HepG2 (cell line): ENCODE measurements around the gene IFT52. TPM values are rescaled to one million over a fixed set of nuclear protein-coding genes. Genes with fewer than 3 reads are reported as not detected.
A peak's percentile ranks its signal among the peaks of the same experiment; 100 is the strongest.

Experiments used
- ARID5B ChIP-seq: IDR thresholded peaks from 2 replicates; pipeline ENCODE4 v1.4.0; 2020; ENCODE audit warnings: mild to moderate bottlenecking, missing genetic modification reagents
- DBP ChIP-seq: sonication (generic); formaldehyde crosslinking; IDR thresholded peaks from 2 replicates; pipeline ENCODE4 v1.4.0; 2020; ENCODE audit warnings: missing genetic modification reagents; ENCODE audit errors: not compliant biosample characterization
- EZH2 ChIP-seq: conservative IDR thresholded peaks from 2 replicates; pipeline ENCODE4 v1.6.1; 2012; ENCODE audit warnings: mild to moderate bottlenecking, low read depth, low read length, moderate library complexity
- GTF2F1 ChIP-seq: fragments of 150-350 bp; IDR thresholded peaks from 2 replicates; pipeline ENCODE4 v1.6.1; 2014; ENCODE audit warnings: low read length
- GTF3A ChIP-seq: sonication (generic); formaldehyde crosslinking; conservative IDR thresholded peaks from 2 replicates; pipeline ENCODE4 v1.4.0; 2020; ENCODE audit warnings: mild to moderate bottlenecking, missing genetic modification reagents
- TCF7L2 ChIP-seq: IDR thresholded peaks from 2 replicates; pipeline ENCODE4 v1.6.1; 2011; ENCODE audit warnings: mild to moderate bottlenecking, low read depth, low read length, moderate library complexity
- ZNF749 ChIP-seq: sonication (generic); formaldehyde crosslinking; IDR thresholded peaks from 2 replicates; pipeline ENCODE4 v1.8.0; 2022; ENCODE audit warnings: mild to moderate bottlenecking, missing genetic modification reagents, moderate library complexity, borderline replicate concordance
- ZNF891 ChIP-seq: sonication (generic); formaldehyde crosslinking; IDR thresholded peaks from 2 replicates; pipeline ENCODE4 v1.5.0; 2020; ENCODE audit warnings: mild to moderate bottlenecking, missing genetic modification reagents
- ZSCAN12 ChIP-seq: sonication (generic); formaldehyde crosslinking; IDR thresholded peaks from 2 replicates; pipeline ENCODE4 v1.9.0; 2021; ENCODE audit warnings: mild to moderate bottlenecking, missing genetic modification reagents
- ZSCAN29 ChIP-seq: sonication (generic); formaldehyde crosslinking; conservative IDR thresholded peaks from 2 replicates; pipeline ENCODE4 v1.4.0; 2020; ENCODE audit warnings: mild to moderate bottlenecking, missing genetic modification reagents
- polyA plus RNA-seq, 8 experiments: library from polyadenylated mRNA; depleted of rRNA in 3 of 8; stranded (reverse) in 7 of 8; unstranded in 1 of 8; fragments of >200 nt; fragmentation: Illumina TruSeq in 4 of 8; extraction: Trizol in 4 of 8; gene quantifications; 2 replicates each; pipeline versions ENCODE4 v1.2.1 to v1.2.3, GENCODE V29; 2011 to 2016; ENCODE audit warnings: low read depth in 4 of 8, missing spikeins in 1 of 8, mixed read lengths in 1 of 8; ENCODE audit not compliant: insufficient read depth in 1 of 8
- total RNA-seq, 5 experiments: library from RNA; depleted of rRNA; stranded (reverse); fragments of >200 nt; fragmentation: Illumina TruSeq; extraction: Trizol; gene quantifications; 2 replicates each; pipeline ENCODE4 v1.2.3, GENCODE V29; 2016; ENCODE audit warnings: low read depth in 1 of 5
- TF ChIP-seq, protein P1 (sequence below): fragments of 450-650 bp; IDR thresholded peaks from 2 replicates; pipeline ENCODE4 v1.6.1; 2017; ENCODE audit warnings: mild to moderate bottlenecking
- TF ChIP-seq, protein P2 (sequence below): sonication (generic); formaldehyde crosslinking; IDR thresholded peaks from 2 replicates; pipeline ENCODE4 v1.9.0; 2021; ENCODE audit warnings: mild to moderate bottlenecking, missing genetic modification reagents
- TF ChIP-seq, protein P3 (sequence below): sonication (generic); formaldehyde crosslinking; IDR thresholded peaks from 2 replicates; pipeline ENCODE4 v1.4.0; 2020; ENCODE audit warnings: mild to moderate bottlenecking, missing genetic modification reagents, borderline replicate concordance

Gene IFT52
- total and polyA plus RNA-seq, 2 of the 13 experiments (the other 11 are each of a cell fraction or from before 2014, with no cell fraction given), result 48.0 to 64.0 TPM

- TF ChIP-seq ZSCAN29 (CRISPR knock-in tag) (no peak), ZSCAN12 (no peak), EZH2 (no peak), ZNF749 (0 out of 2 replicates have a peak, but pooled peaks have one; percentile 23), ZNF891 (CRISPR knock-in tag) (no peak), DBP (CRISPR knock-in tag) (no peak), TCF7L2 (no peak), ARID5B (CRISPR knock-in tag) (peak; percentile 83), GTF2F1 (no peak), GTF3A (CRISPR knock-in tag) (no peak)
- TF ChIP-seq, protein P1, sequence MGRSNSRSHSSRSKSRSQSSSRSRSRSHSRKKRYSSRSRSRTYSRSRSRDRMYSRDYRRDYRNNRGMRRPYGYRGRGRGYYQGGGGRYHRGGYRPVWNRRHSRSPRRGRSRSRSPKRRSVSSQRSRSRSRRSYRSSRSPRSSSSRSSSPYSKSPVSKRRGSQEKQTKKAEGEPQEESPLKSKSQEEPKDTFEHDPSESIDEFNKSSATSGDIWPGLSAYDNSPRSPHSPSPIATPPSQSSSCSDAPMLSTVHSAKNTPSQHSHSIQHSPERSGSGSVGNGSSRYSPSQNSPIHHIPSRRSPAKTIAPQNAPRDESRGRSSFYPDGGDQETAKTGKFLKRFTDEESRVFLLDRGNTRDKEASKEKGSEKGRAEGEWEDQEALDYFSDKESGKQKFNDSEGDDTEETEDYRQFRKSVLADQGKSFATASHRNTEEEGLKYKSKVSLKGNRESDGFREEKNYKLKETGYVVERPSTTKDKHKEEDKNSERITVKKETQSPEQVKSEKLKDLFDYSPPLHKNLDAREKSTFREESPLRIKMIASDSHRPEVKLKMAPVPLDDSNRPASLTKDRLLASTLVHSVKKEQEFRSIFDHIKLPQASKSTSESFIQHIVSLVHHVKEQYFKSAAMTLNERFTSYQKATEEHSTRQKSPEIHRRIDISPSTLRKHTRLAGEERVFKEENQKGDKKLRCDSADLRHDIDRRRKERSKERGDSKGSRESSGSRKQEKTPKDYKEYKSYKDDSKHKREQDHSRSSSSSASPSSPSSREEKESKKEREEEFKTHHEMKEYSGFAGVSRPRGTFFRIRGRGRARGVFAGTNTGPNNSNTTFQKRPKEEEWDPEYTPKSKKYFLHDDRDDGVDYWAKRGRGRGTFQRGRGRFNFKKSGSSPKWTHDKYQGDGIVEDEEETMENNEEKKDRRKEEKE, result no peak
- TF ChIP-seq, protein P2, sequence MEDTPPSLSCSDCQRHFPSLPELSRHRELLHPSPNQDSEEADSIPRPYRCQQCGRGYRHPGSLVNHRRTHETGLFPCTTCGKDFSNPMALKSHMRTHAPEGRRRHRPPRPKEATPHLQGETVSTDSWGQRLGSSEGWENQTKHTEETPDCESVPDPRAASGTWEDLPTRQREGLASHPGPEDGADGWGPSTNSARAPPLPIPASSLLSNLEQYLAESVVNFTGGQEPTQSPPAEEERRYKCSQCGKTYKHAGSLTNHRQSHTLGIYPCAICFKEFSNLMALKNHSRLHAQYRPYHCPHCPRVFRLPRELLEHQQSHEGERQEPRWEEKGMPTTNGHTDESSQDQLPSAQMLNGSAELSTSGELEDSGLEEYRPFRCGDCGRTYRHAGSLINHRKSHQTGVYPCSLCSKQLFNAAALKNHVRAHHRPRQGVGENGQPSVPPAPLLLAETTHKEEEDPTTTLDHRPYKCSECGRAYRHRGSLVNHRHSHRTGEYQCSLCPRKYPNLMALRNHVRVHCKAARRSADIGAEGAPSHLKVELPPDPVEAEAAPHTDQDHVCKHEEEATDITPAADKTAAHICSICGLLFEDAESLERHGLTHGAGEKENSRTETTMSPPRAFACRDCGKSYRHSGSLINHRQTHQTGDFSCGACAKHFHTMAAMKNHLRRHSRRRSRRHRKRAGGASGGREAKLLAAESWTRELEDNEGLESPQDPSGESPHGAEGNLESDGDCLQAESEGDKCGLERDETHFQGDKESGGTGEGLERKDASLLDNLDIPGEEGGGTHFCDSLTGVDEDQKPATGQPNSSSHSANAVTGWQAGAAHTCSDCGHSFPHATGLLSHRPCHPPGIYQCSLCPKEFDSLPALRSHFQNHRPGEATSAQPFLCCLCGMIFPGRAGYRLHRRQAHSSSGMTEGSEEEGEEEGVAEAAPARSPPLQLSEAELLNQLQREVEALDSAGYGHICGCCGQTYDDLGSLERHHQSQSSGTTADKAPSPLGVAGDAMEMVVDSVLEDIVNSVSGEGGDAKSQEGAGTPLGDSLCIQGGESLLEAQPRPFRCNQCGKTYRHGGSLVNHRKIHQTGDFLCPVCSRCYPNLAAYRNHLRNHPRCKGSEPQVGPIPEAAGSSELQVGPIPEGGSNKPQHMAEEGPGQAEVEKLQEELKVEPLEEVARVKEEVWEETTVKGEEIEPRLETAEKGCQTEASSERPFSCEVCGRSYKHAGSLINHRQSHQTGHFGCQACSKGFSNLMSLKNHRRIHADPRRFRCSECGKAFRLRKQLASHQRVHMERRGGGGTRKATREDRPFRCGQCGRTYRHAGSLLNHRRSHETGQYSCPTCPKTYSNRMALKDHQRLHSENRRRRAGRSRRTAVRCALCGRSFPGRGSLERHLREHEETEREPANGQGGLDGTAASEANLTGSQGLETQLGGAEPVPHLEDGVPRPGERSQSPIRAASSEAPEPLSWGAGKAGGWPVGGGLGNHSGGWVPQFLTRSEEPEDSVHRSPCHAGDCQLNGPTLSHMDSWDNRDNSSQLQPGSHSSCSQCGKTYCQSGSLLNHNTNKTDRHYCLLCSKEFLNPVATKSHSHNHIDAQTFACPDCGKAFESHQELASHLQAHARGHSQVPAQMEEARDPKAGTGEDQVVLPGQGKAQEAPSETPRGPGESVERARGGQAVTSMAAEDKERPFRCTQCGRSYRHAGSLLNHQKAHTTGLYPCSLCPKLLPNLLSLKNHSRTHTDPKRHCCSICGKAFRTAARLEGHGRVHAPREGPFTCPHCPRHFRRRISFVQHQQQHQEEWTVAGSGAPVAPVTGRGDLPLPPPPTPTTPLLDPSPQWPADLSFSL (CRISPR knock-in tag), result no peak
- TF ChIP-seq, protein P3, sequence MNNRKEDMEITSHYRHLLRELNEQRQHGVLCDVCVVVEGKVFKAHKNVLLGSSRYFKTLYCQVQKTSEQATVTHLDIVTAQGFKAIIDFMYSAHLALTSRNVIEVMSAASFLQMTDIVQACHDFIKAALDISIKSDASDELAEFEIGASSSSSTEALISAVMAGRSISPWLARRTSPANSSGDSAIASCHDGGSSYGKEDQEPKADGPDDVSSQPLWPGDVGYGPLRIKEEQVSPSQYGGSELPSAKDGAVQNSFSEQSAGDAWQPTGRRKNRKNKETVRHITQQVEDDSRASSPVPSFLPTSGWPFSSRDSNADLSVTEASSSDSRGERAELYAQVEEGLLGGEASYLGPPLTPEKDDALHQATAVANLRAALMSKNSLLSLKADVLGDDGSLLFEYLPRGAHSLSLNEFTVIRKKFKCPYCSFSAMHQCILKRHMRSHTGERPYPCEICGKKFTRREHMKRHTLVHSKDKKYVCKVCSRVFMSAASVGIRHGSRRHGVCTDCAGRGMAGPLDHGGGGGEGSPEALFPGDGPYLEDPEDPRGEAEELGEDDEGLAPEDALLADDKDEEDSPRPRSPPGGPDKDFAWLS, result no peak
Observed at GRCh38 chr20:43583982-43584432, 6.7 kb upstream of the IFT52 start (continued).
